Activated CD4-positive, alpha-beta T cell treated with anti-CD3 and anti-CD28 coated beads, Interleukin-2, amount 50 U/mL, for 48 hours (primary cell): ENCODE measurements around the gene FAM81A.
A peak's percentile ranks its signal among the peaks of the same experiment; 100 is the strongest.
"Not testable (repeated sequence)": the region's sequence is repeated elsewhere in the genome, so short reads cannot be mapped to it uniquely, and the experiment has no call there.

Experiments
- DNase-seq, 2 experiments: peaks; one replicate each; pipeline ENCODE4 v3.0.0-alpha.2; 2020

FAM81A gene

GRCh38 chr15:59437817-59438624 lies at the start of gene FAM81A:
Gene FAM81A, plus strand, starts transcription at chr15:59438186. Its CDS starts 20,441 bp downstream, at chr15:59458627.
- DNase-seq, result peak; percentile 49 to 53

- DNase-seq, result no peak
Measured at GRCh38 chr15:59388670-59389069, 49.3 kb upstream of the FAM81A start.

- DNase-seq, result no peak
Measured at GRCh38 chr15:59392299-59392698, 45.7 kb upstream of the FAM81A start.

GRCh38 chr15:59394166-59394661 lies 43.8 kb upstream of the FAM81A start:
- DNase-seq, result no peak

GRCh38 chr15:59396211-59396610 lies 41.8 kb upstream of the FAM81A start:
- no peak for DNase-seq

- DNase-seq, result no peak
Measured at GRCh38 chr15:59396679-59397078, 41.3 kb upstream of the FAM81A start.

GRCh38 chr15:59398220-59398619 lies 39.8 kb upstream of the FAM81A start:
- DNase-seq, result no peak

- no peak for DNase-seq
Measured at GRCh38 chr15:59399465-59400102, 38.4 kb upstream of the FAM81A start.

GRCh38 chr15:59400103-59400813 lies 37.7 kb upstream of the FAM81A start:
- DNase-seq, result no peak

GRCh38 chr15:59401051-59401823 lies 36.7 kb upstream of the FAM81A start:
- not testable (repeated sequence) for DNase-seq

GRCh38 chr15:59401824-59402569 lies 36.0 kb upstream of the FAM81A start:
- no peak for DNase-seq

GRCh38 chr15:59405079-59405478 lies 32.9 kb upstream of the FAM81A start:
- DNase-seq, result no peak

GRCh38 chr15:59406446-59406845 lies 31.5 kb upstream of the FAM81A start:
- no peak for DNase-seq

- DNase-seq, result no peak
Measured at GRCh38 chr15:59407946-59408345, 30.0 kb upstream of the FAM81A start.

- DNase-seq, result no peak
Measured at GRCh38 chr15:59410391-59410896, 27.5 kb upstream of the FAM81A start.

GRCh38 chr15:59413577-59413976 lies 24.4 kb upstream of the FAM81A start:
- DNase-seq, result no peak

- DNase-seq, result no peak
Measured at GRCh38 chr15:59416816-59417215, 21.2 kb upstream of the FAM81A start.

- no peak for DNase-seq
Measured at GRCh38 chr15:59419170-59419569, 18.8 kb upstream of the FAM81A start.

- DNase-seq, result no peak
Measured at GRCh38 chr15:59420108-59420507, 17.9 kb upstream of the FAM81A start.

- DNase-seq, result no peak
Measured at GRCh38 chr15:59420986-59421618, 16.9 kb upstream of the FAM81A start.

- no peak for DNase-seq
Measured at GRCh38 chr15:59424616-59425015, 13.4 kb upstream of the FAM81A start.
